Activated CD4-positive, alpha-beta memory T cell treated with anti-CD3 and anti-CD28 coated beads, Interleukin-2, amount 10 ng/mL, durations not matched to agents 7 days and 5 days (primary cell): ENCODE results near the gene WNT10A. TPM values are rescaled to one million over a fixed set of nuclear protein-coding genes. Genes with fewer than 3 reads are reported as not detected.

Source experiments
- CTCF ChIA-PET: fragments of 350-600 bp; sonication (Branson Sonifier 250); formaldehyde crosslinking; loops from one replicate; lab custom pipeline; 2021; ENCODE audit warnings: antibody characterized with exemption, inconsistent platforms; lab: Charles Lee
- POLR2A ChIA-PET: fragments of 350-600 bp; sonication (Branson Sonifier 250); formaldehyde crosslinking; loops from one replicate; lab custom pipeline; 2021; ENCODE audit warnings: antibody characterized with exemption; lab: Charles Lee
- DNase-seq: peaks from one replicate; pipeline ENCODE4 v3.0.0-alpha.2; 2020
- H3K27ac Mint-ChIP-seq: one replicate; pipeline ENCODE4 v1.8.0; 2021; ENCODE audit warnings: mild to moderate bottlenecking, mixed read lengths
- H3K27me3 Mint-ChIP-seq: one replicate; pipeline ENCODE4 v1.8.0; 2021; ENCODE audit warnings: mixed read lengths
- H3K36me3 Mint-ChIP-seq: one replicate; pipeline ENCODE4 v1.8.0; 2021; ENCODE audit warnings: low read depth, mixed read lengths
- H3K4me1 Mint-ChIP-seq: one replicate; pipeline ENCODE4 v1.8.0; 2021; ENCODE audit warnings: mixed read lengths
- H3K4me3 Mint-ChIP-seq: one replicate; pipeline ENCODE4 v1.8.0; 2021; ENCODE audit warnings: mild to moderate bottlenecking, mixed read lengths
- H3K9me3 Mint-ChIP-seq: one replicate; pipeline ENCODE4 v1.8.0; 2021; ENCODE audit warnings: mixed read lengths
- total RNA-seq, 2 experiments: library from RNA; stranded (reverse); gene quantifications; one replicate each; pipeline ENCODE4 v1.2.3, GENCODE V29; 2021

The WNT10A gene
- total RNA-seq, 2 experiments from 2014 or later, result 0.70 to 1.4 TPM

DNA sequence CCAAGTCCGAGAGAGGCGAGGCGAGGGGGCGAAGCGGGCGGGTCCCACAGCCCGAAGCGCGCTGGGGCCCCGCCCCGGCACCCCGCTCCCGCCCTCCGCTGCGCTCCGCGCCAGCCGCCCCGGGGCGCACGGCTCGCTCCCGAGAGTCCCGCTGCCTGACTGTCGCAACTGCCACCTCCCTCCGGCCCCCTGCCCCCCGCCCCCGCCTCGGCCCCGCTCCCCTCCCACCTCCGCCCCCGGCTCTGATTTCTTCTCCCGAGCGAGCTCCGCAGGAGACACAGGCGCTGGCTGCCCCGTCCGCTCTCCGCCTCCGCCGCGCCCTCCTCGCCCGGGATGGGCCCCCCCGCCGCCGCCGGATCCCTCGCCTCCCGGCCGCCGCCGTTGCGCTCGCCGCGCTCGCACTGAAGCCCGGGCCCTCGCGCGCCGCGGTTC, 21.1 kb upstream of the WNT10A start, which contains the start of gene WNT6:
Gene WNT6, plus strand, starts transcription at position 250 of the 432 bp plus-strand sequence. CDS start 233 bp downstream, outside the sequence.
- H3K4me3 Mint-ChIP-seq, result no peak within 1 kb of the TSS
- H3K36me3 Mint-ChIP-seq, result no peaks in the 10 kb centered on the region
- H3K27me3 Mint-ChIP-seq, result peaks cover 81% of the 10 kb centered on the region
- H3K9me3 Mint-ChIP-seq, result no peaks in the 10 kb centered on the region
- H3K27ac Mint-ChIP-seq, result no peak within 1 kb of the TSS
- ChIA-PET CTCF (no interaction called here), POLR2A (no interaction called here)
- peaks cover 5% of the 10 kb centered on the region for H3K4me1 Mint-ChIP-seq
- DNase-seq, result no peak

DNA sequence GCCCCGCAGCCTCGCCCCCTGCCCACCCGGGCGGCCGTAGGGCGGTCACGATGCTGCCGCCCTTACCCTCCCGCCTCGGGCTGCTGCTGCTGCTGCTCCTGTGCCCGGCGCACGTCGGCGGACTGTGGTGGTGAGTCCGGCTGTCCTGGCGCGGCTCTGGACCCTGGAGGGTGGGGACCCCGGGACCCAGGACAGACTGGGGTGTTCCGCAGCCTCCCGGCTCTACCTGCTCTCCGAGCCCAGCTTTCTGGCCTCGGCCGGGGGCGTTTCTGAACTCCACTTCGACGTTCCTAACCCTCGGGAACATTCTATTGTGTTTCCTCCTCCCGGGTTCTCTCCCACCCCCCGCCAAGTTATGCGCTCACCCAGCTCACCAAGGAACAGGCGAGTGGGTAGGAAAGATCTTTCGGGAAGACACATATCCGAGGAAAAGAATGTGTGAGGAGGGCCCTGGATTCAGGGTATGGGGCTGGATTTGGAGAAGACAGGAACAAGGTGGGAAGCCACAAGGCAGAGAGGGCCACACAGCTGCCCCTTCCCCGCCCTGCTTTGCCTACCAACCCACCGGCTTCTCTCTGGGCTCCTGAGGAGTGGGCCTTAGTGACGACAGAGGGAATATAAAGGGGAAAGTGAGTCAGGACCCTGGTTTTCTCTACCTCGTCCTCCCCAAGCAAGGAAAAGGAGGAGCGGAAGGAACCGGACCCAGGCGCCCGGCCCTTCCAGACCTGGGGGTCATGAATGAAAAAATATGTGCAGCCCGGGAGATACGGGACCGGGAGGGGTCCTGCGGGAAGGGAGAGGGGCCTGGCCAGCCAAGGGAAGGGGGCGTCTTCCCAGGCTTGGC, 20.4 kb upstream of the WNT10A start:
- CTCF ChIA-PET, result interaction anchor here (1.2 to 1.5 kb wide), 2 partner anchors 14 to 38 kb away, joined by 4 to 6 read pairs; no protein-coding TSS in a partner anchor
- H3K4me3 Mint-ChIP-seq, result no peak overlapping the region
- H3K27me3 Mint-ChIP-seq, result peaks cover 74% of the 10 kb centered on the region
- H3K27ac Mint-ChIP-seq, result no peak overlapping the region
- no peaks in the 10 kb centered on the region for H3K9me3 Mint-ChIP-seq
- peaks cover 5% of the 10 kb centered on the region for H3K4me1 Mint-ChIP-seq
- H3K36me3 Mint-ChIP-seq, result no peaks in the 10 kb centered on the region
- no peak for DNase-seq
- POLR2A ChIA-PET, result no interaction called here

DNA sequence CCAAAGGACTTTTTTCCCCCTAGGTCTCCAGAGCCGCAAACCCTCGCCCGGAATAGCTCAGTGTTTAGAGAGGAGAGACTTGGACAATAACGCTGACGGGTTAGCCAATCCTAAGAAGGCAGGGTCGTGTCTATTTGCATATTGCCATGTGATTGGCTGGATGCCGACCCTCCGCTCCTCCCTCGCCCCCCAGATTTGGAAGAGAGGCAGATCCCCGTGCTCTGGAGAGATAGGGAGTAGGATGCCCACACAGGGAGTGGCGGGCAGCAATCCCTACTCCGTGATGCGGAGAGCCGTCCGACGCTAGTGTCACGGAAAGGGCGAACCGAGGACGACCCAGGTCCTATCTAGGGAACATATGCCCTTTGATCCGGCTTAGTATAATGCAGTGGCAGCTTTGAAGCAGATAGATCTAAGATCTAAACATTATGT, 19.7 kb upstream of the WNT10A start:
- ChIA-PET CTCF (interaction anchor here (1.2 to 1.5 kb wide), 2 partner anchors 13 to 37 kb away, joined by 4 to 6 read pairs; no protein-coding TSS in a partner anchor), POLR2A (no interaction called here)
- H3K4me3 Mint-ChIP-seq, result no peak overlapping the region
- no peak for DNase-seq
- H3K36me3 Mint-ChIP-seq, result no peaks in the 10 kb centered on the region
- peaks cover 68% of the 10 kb centered on the region for H3K27me3 Mint-ChIP-seq
- H3K4me1 Mint-ChIP-seq, result peaks cover 5% of the 10 kb centered on the region
- no peaks in the 10 kb centered on the region for H3K9me3 Mint-ChIP-seq
- H3K27ac Mint-ChIP-seq, result no peak overlapping the region

DNA sequence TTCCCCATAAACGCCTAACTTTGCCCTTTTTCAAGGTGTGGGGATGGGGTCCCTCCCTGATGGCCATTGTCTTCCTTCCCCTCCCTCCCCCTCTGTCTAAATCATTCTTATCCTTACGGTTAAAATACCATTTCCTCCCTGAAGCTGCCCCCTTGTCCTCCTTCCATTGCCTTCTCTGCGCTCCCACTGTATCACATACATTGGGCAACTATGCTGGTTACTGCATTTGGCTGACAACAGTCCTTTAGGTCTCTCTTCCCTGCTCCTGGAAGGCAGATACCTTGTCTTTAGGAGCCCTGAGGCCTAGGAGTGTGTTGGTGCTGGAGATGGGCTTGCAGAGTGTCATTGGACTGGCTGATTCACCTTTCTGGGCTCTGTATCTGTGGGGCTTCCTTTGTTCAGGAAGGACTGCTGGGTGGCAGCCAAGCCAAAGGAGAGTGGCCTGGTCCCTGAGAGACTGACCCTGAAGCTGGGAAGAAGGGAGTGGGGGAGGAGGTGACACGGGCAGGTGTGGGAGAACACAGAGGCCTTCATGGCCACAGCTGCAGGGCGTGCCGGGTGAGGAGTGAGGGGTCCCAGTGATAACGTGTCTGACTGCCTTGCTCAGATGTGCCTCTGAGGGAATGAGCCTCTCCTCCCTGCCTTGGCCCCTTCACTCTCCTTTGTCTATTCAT, 18.9 kb upstream of the WNT10A start:
- no peak for DNase-seq
- Mint-ChIP-seq H3K27ac (no peak overlapping the region), H3K4me3 (no peak overlapping the region), H3K9me3 (no peaks in the 10 kb centered on the region), H3K27me3 (peaks cover 63% of the 10 kb centered on the region), H3K4me1 (peaks cover 5% of the 10 kb centered on the region), H3K36me3 (no peaks in the 10 kb centered on the region)
- CTCF ChIA-PET, result interaction anchor here (1.5 kb wide), 1 partner anchor 36 kb away, joined by 6 read pairs; no protein-coding TSS in a partner anchor
- POLR2A ChIA-PET, result no interaction called here

DNA sequence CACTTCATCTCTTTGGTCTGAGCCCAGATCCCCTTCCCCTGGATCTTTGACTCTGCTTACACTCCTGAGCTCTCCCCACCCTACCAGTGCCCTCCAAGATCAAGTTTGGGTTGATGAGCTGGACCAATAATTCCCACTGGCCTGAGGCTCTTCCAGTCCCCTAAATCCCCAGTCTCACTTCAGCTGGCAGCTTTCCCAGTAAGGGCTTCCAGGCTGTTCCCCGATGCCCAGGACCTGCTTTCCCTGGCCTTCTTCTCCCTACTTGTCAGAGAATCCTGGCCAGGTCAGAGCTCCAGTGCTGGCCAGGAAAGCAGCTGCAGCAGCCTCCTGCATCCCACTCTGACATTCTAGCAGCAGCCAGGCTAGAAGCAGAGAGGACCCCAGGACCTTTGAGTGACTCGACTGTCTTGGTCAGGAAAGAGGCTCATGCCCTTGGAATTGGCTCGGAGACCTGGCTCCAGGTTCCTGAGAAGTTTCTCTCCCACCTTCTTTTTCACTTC, 17.6 kb upstream of the WNT10A start:
- Mint-ChIP-seq H3K4me3 (no peak overlapping the region), H3K9me3 (no peaks in the 10 kb centered on the region), H3K36me3 (no peaks in the 10 kb centered on the region), H3K27ac (no peak overlapping the region), H3K27me3 (peaks cover 60% of the 10 kb centered on the region), H3K4me1 (peaks cover 5% of the 10 kb centered on the region)
- ChIA-PET CTCF (interaction anchor here (0.9 to 1.5 kb wide), 4 partner anchors 9 to 35 kb away, joined by 3 to 4 read pairs (median 4); no protein-coding TSS in a partner anchor), POLR2A (no interaction called here)
- DNase-seq, result no peak

DNA sequence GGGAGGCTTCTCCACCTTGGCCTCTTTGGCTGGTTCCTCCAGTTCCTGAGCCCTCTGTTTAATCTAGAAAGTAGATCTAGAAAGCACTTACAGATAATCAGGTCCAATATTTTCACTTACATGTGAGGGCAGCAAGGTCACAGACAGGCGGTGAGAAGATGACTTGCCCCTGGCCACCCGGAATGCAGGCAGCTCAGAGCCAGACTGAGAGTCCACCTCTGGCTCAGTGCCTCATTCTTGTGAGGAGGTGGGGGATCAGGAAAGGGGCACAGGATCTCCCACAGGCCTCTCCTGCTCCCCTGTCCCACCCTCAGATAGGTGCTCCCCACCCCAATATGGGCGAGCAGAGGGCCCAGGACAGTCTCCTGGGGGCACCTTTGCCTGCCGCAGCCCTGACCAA, 15.3 kb upstream of the WNT10A start:
- DNase-seq, result no peak
- ChIA-PET CTCF (interaction anchor here (0.6 kb wide), 1 partner anchor 818 kb away, joined by 3 read pairs; no protein-coding TSS in a partner anchor), POLR2A (no interaction called here)
- Mint-ChIP-seq H3K9me3 (no peaks in the 10 kb centered on the region), H3K4me1 (peaks cover under 1% of the 10 kb centered on the region), H3K4me3 (no peak overlapping the region), H3K27me3 (peaks cover 64% of the 10 kb centered on the region), H3K36me3 (no peaks in the 10 kb centered on the region), H3K27ac (no peak overlapping the region)

DNA sequence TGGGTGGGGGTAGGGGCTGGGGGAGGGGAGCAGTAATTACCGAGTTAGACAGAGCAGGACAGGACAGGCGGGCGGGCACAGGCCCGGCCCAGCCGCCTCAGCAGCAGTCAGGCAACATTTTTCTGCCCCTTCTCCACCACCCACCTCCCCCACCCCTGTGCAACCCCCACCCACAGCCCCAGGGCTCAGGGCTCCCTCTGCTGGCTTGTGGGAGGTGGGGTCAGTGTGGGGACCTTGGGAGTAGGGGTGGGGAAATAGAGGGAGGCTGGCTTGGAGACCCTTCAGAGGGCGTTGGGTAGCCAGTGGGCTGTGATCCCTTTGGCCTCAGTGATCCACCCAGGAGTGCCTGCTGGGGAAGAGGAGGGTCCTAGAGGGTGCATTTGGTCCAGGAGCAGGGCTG, 14.7 kb upstream of the WNT10A start:
- Mint-ChIP-seq H3K27ac (no peak overlapping the region), H3K4me1 (peaks cover 5% of the 10 kb centered on the region), H3K9me3 (no peaks in the 10 kb centered on the region), H3K27me3 (peaks cover 64% of the 10 kb centered on the region), H3K36me3 (no peaks in the 10 kb centered on the region), H3K4me3 (no peak overlapping the region)
- ChIA-PET CTCF (no interaction called here), POLR2A (no interaction called here)
- DNase-seq, result no peak

DNA sequence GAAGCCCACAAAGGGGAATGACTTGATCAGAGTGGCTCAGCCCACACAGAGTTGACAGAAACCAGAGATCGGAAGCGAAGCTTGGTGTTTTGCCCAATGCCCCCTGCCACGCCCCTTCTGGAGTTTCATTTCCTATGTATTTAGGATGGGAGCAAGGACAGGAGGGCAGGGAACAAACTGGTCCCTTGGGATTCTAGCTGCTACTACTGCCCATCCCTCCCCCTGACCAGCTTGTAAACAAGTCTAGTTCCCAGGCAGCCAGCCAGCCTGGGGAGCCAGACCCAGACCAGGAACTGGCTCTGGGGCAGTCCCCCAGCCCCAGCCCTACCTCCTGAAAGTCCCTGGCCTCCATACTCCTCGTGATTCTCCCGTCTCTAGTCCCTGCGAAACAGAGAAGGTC, 12.8 kb upstream of the WNT10A start:
- CTCF ChIA-PET, result no interaction called here
- Mint-ChIP-seq H3K27ac (no peak overlapping the region), H3K9me3 (no peaks in the 10 kb centered on the region), H3K36me3 (no peaks in the 10 kb centered on the region), H3K4me3 (no peak overlapping the region), H3K4me1 (peaks cover 12% of the 10 kb centered on the region), H3K27me3 (peaks cover 64% of the 10 kb centered on the region)
- POLR2A ChIA-PET, result no interaction called here
- DNase-seq, result no peak

DNA sequence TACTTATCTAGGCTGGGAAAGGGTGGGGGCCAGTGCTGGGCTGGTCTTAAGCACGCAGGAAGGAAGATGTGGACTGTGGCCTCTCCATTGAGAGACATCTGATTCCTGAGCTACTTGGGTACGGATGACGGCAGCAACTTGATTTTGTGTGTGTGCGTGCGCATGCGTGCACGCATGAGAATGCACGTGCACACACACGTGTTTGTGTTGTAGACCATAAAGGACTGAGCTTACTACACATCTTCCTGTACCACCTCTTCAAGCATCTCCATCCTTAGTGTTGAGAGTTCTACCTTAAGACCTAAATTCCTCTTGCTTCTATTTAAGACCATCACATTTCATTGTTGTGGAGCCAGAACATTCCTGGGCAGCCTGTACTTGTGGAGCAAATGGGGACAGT, 11.6 kb upstream of the WNT10A start:
- Mint-ChIP-seq H3K4me1 (peaks cover 14% of the 10 kb centered on the region), H3K9me3 (no peaks in the 10 kb centered on the region), H3K4me3 (no peak overlapping the region), H3K27ac (no peak overlapping the region), H3K27me3 (peaks cover 63% of the 10 kb centered on the region), H3K36me3 (no peaks in the 10 kb centered on the region)
- DNase-seq, result no peak
- ChIA-PET CTCF (interaction anchor here (2.0 kb wide), 1 partner anchor 29 kb away, joined by 15 read pairs; no protein-coding TSS in a partner anchor), POLR2A (no interaction called here)

DNA sequence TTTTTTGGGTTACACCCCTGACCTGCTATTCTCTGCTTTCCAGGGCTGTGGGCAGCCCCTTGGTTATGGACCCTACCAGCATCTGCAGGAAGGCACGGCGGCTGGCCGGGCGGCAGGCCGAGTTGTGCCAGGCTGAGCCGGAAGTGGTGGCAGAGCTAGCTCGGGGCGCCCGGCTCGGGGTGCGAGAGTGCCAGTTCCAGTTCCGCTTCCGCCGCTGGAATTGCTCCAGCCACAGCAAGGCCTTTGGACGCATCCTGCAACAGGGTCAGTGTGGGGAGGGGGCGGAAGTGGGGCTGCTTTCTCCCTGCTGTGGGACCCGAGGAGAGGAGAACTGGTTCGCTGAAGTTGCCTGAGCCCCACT, 9.7 kb upstream of the WNT10A start:
- H3K27me3 Mint-ChIP-seq, result peaks cover 79% of the 10 kb centered on the region
- H3K4me1 Mint-ChIP-seq, result peaks cover 14% of the 10 kb centered on the region
- POLR2A ChIA-PET, result interaction anchor here (2.1 kb wide), 1 partner anchor 13 kb away, joined by 4 read pairs; no protein-coding TSS in a partner anchor
- H3K9me3 Mint-ChIP-seq, result no peaks in the 10 kb centered on the region
- no peak overlapping the region for H3K27ac Mint-ChIP-seq
- CTCF ChIA-PET, result interaction anchor here (1.2 to 2.0 kb wide), 2 partner anchors 27 to 109 kb away, joined by 3 to 15 read pairs; no protein-coding TSS in a partner anchor
- H3K4me3 Mint-ChIP-seq, result no peak overlapping the region
- H3K36me3 Mint-ChIP-seq, result no peaks in the 10 kb centered on the region
- no peak for DNase-seq

DNA sequence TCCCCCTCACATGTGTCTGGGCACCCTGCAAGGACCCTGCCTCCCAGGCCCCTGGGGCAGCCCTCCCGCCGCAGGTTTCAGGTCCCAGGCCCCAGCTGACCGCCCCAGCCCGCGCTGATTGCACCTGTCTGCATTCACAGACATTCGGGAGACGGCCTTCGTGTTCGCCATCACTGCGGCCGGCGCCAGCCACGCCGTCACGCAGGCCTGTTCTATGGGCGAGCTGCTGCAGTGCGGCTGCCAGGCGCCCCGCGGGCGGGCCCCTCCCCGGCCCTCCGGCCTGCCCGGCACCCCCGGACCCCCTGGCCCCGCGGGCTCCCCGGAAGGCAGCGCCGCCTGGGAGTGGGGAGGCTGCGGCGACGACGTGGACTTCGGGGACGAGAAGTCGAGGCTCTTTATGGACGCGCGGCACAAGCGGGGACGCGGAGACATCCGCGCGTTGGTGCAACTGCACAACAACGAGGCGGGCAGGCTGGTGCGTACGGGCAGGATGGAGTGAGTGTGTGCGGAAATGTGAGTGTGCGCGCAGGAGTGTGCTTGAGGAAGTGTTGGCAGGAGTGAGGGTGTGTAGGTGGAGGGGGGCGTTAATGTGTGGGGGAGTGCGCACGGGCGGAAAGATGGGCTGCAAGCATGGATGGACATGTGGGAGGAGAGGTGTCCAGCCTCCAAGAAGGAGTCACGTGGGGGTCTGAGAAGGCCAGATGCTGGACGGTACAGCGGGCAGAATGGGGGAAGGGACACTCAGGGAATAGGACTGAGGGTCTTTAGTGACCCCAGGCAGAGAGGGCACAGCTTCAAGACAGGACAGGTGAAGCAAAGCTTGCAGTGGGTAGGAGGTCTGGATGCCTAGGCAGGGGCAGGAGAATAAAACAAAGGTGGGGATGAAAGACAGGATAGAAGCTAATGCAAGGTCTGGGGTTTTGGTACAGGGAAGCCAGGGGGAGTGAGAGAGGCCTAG, 9.0 kb upstream of the WNT10A start:
- Mint-ChIP-seq H3K27ac (no peak overlapping the region), H3K4me3 (no peak overlapping the region), H3K4me1 (peaks cover 14% of the 10 kb centered on the region), H3K27me3 (peaks cover 81% of the 10 kb centered on the region), H3K9me3 (no peaks in the 10 kb centered on the region), H3K36me3 (no peaks in the 10 kb centered on the region)
- ChIA-PET CTCF (interaction anchor here (1.2 to 11.8 kb wide), 2 partner anchors 24 to 109 kb away, joined by 3 to 387 read pairs; no protein-coding TSS in a partner anchor), POLR2A (interaction anchor here (2.1 to 11.3 kb wide), 2 partner anchors 12 to 24 kb away, joined by 4 to 101 read pairs; no protein-coding TSS in a partner anchor)
- DNase-seq, result no peak
